HCT116 (cell line): ENCODE results near the gene DNM3. TPM values are rescaled to one million over a fixed set of nuclear protein-coding genes. Genes with fewer than 3 reads are reported as not detected.

Source experiments
- ATAC-seq: fragments of 200-7000 bp; cut with Tn5 transposase; 2 replicates; pipeline ENCODE4 v1.9.1; 2020; ENCODE audit warnings: mild to moderate bottlenecking, moderate library complexity
- BruUV-seq: library from RNA; stranded (reverse); fragments of 400-500 nt; replicated peaks from 2 replicates; lab custom pipeline; 2021; lab: Mats Ljungman, UMichigan
- CTCF ChIA-PET: fragments of 300-600 bp; sonication (Branson Sonifier 250); formaldehyde crosslinking; loops from one replicate; lab custom pipeline; 2021; ENCODE audit warnings: antibody characterized with exemption; lab: Charles Lee
- POLR2A ChIA-PET: fragments of 300-600, 350-600 bp; sonication (Branson Sonifier 250); formaldehyde crosslinking; loops from one replicate; lab custom pipeline; 2021; ENCODE audit warnings: antibody characterized with exemption; lab: Charles Lee
- RAD21 ChIA-PET, 2 experiments: fragments of 300-600 bp; sonication (Branson Sonifier 250); formaldehyde crosslinking; loops; one replicate each; lab custom pipeline; 2023; ENCODE audit warnings: low total read pairs in 2 of 2; ENCODE audit not compliant: uncharacterized antibody in 2 of 2, unreplicated experiment in 2 of 2, low non-redundant PET in 1 of 2; lab: Charles Lee
- DNase-seq: peaks from one replicate; pipeline ENCODE4 v3.0.0-alpha.2; 2010; ENCODE audit warnings: low read depth, low spot score
- H2AFZ ChIP-seq: fragments of 200-600 bp; shearing (Covaris generic), sonication (generic); 2 replicates; pipeline ENCODE4 v1.6.1; 2017; ENCODE audit warnings: low read depth, mixed run types, mixed read lengths, antibody characterized with exemption, low read length; ENCODE audit not compliant: poor library complexity, severe bottlenecking
- H3K27ac ChIP-seq: 2 replicates; pipeline ENCODE4 v1.5.1; 2012; ENCODE audit warnings: low read depth, low read length
- H3K27me3 ChIP-seq: fragments of 200-600 bp; sonication (generic); 2 replicates; pipeline ENCODE4 v1.6.1; 2016; ENCODE audit warnings: mixed run types, low read length, mixed read lengths; ENCODE audit not compliant: insufficient read depth
- H3K36me3 ChIP-seq, 2 experiments: fragments of 200-500 bp in 1 of 2; fragments of 200-600 bp in 1 of 2; sonication (Bioruptor generic) in 1 of 2; sonication (generic) in 1 of 2; 2 replicates each; pipeline versions ENCODE4 v1.5.1 to v1.6.1; 2014 to 2016; ENCODE audit warnings: low read length in 2 of 2, inconsistent platforms in 1 of 2, mixed read lengths in 1 of 2, mixed run types in 1 of 2; ENCODE audit not compliant: insufficient read depth in 2 of 2, control insufficient read depth in 1 of 2
- H3K4me1 ChIP-seq, 2 experiments: fragments of 200-600 bp in 1 of 2; sonication (generic) in 1 of 2; 2 replicates each; pipeline versions ENCODE4 v1.5.1 to v1.6.1; 2012 to 2017; ENCODE audit warnings: low read length in 2 of 2, inconsistent platforms in 1 of 2, mild to moderate bottlenecking in 1 of 2, mixed read lengths in 1 of 2, mixed run types in 1 of 2, moderate library complexity in 1 of 2; ENCODE audit not compliant: insufficient read depth in 2 of 2, control insufficient read depth in 1 of 2
- H3K4me2 ChIP-seq: fragments of 200-600 bp; sonication (generic); 2 replicates; pipeline ENCODE4 v1.6.1; 2017; ENCODE audit warnings: mixed run types, low read length, mixed read lengths
- H3K4me3 ChIP-seq, 2 experiments: fragments of 200-600 bp in 1 of 2; sonication (generic) in 1 of 2; replicated peaks in 1 of 2; 2 replicates each; pipeline ENCODE4 v1.5.1; 2011 to 2016; ENCODE audit warnings: low read length in 2 of 2, control low read depth in 1 of 2, low read depth in 1 of 2, mild to moderate bottlenecking in 1 of 2, mixed read lengths in 1 of 2, mixed run types in 1 of 2
- H3K79me2 ChIP-seq: fragments of 200-600 bp; sonication (generic); 2 replicates; pipeline ENCODE4 v1.6.1; 2017; ENCODE audit warnings: mild to moderate bottlenecking, mixed run types, low read length, moderate library complexity, mixed read lengths; ENCODE audit not compliant: insufficient read depth
- H3K9ac ChIP-seq: fragments of 200-600 bp; sonication (generic); 2 replicates; pipeline ENCODE4 v1.6.1; 2016; ENCODE audit warnings: low read length, mixed read lengths
- H3K9me2 ChIP-seq: fragments of 200-600 bp; sonication (generic), shearing (Covaris generic); 2 replicates; pipeline ENCODE4 v1.6.1; 2017; ENCODE audit warnings: mixed run types, mild to moderate bottlenecking, moderate library complexity; ENCODE audit not compliant: insufficient read depth
- H3K9me3 ChIP-seq, 2 experiments: fragments of 200-500 bp in 1 of 2; fragments of 200-600 bp in 1 of 2; sonication (Bioruptor generic) in 1 of 2; sonication (generic) in 1 of 2; 2 replicates each; pipeline ENCODE4 v1.6.1; 2014 to 2017; ENCODE audit warnings: low read length in 2 of 2, mixed read lengths in 2 of 2, inconsistent platforms in 1 of 2, low read depth in 1 of 2, mild to moderate bottlenecking in 1 of 2, mixed run types in 1 of 2, moderate library complexity in 1 of 2; ENCODE audit not compliant: control insufficient read depth in 1 of 2, insufficient read depth in 1 of 2
- H4K20me1 ChIP-seq: fragments of 200-600 bp; sonication (generic), shearing (Covaris generic); 2 replicates; pipeline ENCODE4 v1.6.1; 2017; ENCODE audit warnings: mixed run types, mild to moderate bottlenecking, moderate library complexity; ENCODE audit not compliant: insufficient read depth
- ATF3 ChIP-seq: IDR thresholded peaks from 2 replicates; pipeline ENCODE4 v1.6.1; 2012
- CBX3 ChIP-seq: IDR thresholded peaks from 2 replicates; pipeline ENCODE4 v1.6.1; 2012; ENCODE audit warnings: low read depth
- CEBPB ChIP-seq: IDR thresholded peaks from 2 replicates; pipeline ENCODE4 v1.6.1; 2012; ENCODE audit warnings: low read depth
- EZH2 ChIP-seq: fragments of 200-600 bp; sonication (generic); IDR thresholded peaks from 2 replicates; pipeline ENCODE4 v1.6.1; 2017; ENCODE audit warnings: antibody characterized with exemption, mixed run types
- EZH2phosphoT487 ChIP-seq: fragments of 200-600 bp; IDR thresholded peaks from 2 replicates; pipeline ENCODE4 v1.6.1; 2018; ENCODE audit warnings: antibody characterized with exemption, borderline replicate concordance
- FOSL1 ChIP-seq: IDR thresholded peaks from 2 replicates; pipeline ENCODE4 v1.6.1; 2012; ENCODE audit warnings: low read depth
- JUND ChIP-seq: IDR thresholded peaks from 2 replicates; pipeline ENCODE4 v1.6.1; 2012
- MAX ChIP-seq: IDR thresholded peaks from 2 replicates; pipeline ENCODE4 v1.6.1; 2012
- POLR2A ChIP-seq: IDR thresholded peaks from 2 replicates; pipeline ENCODE4 v1.7.0; 2011; ENCODE audit warnings: borderline replicate concordance; ENCODE audit not compliant: insufficient read depth, insufficient read length; ENCODE audit errors: extremely low read depth
- POLR2AphosphoS5 ChIP-seq: IDR thresholded peaks from 2 replicates; pipeline ENCODE4 v1.6.1; 2011; ENCODE audit warnings: mild to moderate bottlenecking, low read depth, low read length, moderate library complexity
- RAD21 ChIP-seq: IDR thresholded peaks from 2 replicates; pipeline ENCODE4 v1.6.1; 2012; ENCODE audit warnings: low read depth, mild to moderate bottlenecking
- SP1 ChIP-seq: IDR thresholded peaks from 2 replicates; pipeline ENCODE4 v1.6.1; 2012; ENCODE audit warnings: low read depth
- SRF ChIP-seq: IDR thresholded peaks from 2 replicates; pipeline ENCODE4 v1.6.1; 2012; ENCODE audit warnings: low read depth
- TCF7L2 ChIP-seq: IDR thresholded peaks from 2 replicates; pipeline ENCODE4 v1.7.0; 2011; ENCODE audit warnings: borderline replicate concordance, inconsistent platforms; ENCODE audit not compliant: insufficient read depth, insufficient read length; ENCODE audit errors: extremely low read depth
- YY1 ChIP-seq: IDR thresholded peaks from 2 replicates; pipeline ENCODE4 v1.6.1; 2011; ENCODE audit warnings: low read length, low read depth, moderate library complexity, mild to moderate bottlenecking; ENCODE audit not compliant: insufficient replicate concordance; ENCODE audit errors: extremely low read depth
- ZBTB33 ChIP-seq: IDR thresholded peaks from 2 replicates; pipeline ENCODE4 v1.6.1; 2011; ENCODE audit warnings: mild to moderate bottlenecking, low read length, moderate library complexity; ENCODE audit not compliant: insufficient replicate concordance; ENCODE audit errors: extremely low read depth
- ZFX ChIP-seq: fragments of 450-650 bp; IDR thresholded peaks from 2 replicates; pipeline ENCODE4 v1.6.1; 2017
- intact Hi-C: fragments of 100-400 bp; cut with micrococcal nuclease; formaldehyde crosslinking; loops from 2 replicates; pipeline ENCODE4 v1.10.0; 2022
- total RNA-seq: library from RNA; stranded (reverse); gene quantifications from one replicate; pipeline ENCODE4 v1.2.1, GENCODE V29; 2021; ENCODE audit not compliant: unreplicated experiment

The DNM3 gene
- total RNA-seq, 1 experiment from 2014 or later = 3.1 TPM

GRCh38 chr1:172145231-172145651, 303.9 kb downstream of the DNM3 start:
- Histone ChIP-seq H2AFZ (no peak overlapping the region), H3K79me2 (no peaks in the 10 kb centered on the region), H3K36me3 (no peaks in the 10 kb centered on the region), H3K27ac (no peak overlapping the region), H3K27me3 (no peaks in the 10 kb centered on the region), H4K20me1 (no peaks in the 10 kb centered on the region), H3K4me3 (no peak overlapping the region), H3K9ac (no peak overlapping the region), H3K4me2 (no peak overlapping the region), H3K4me1 (no peaks in the 10 kb centered on the region), H3K9me3 (no peaks in the 10 kb centered on the region), H3K9me2 (no peaks in the 10 kb centered on the region)
- DNase-seq (no peak), ATAC-seq (no peak)
- TF ChIP-seq RAD21 = no peak
- no peak for TF ChIP-seq JUND
- intact Hi-C loops = no loop called here
- BruUV-seq = no TSS peak
- ChIA-PET RAD21 (no interaction called here), CTCF (no interaction called here), POLR2A (no interaction called here)

GRCh38 chr1:172145656-172146055, 304.4 kb downstream of the DNM3 start:
- Histone ChIP-seq H3K4me3 (no peak overlapping the region), H3K9me2 (no peaks in the 10 kb centered on the region), H3K4me2 (no peak overlapping the region), H2AFZ (no peak overlapping the region), H3K79me2 (no peaks in the 10 kb centered on the region), H3K27me3 (no peaks in the 10 kb centered on the region), H4K20me1 (no peaks in the 10 kb centered on the region), H3K9ac (no peak overlapping the region), H3K9me3 (no peaks in the 10 kb centered on the region), H3K27ac (no peak overlapping the region), H3K4me1 (no peaks in the 10 kb centered on the region), H3K36me3 (no peaks in the 10 kb centered on the region)
- no peak for DNase-seq
- intact Hi-C loops = no loop called here
- POLR2A ChIA-PET = no interaction called here
- ATAC-seq = no peak
- RAD21 ChIA-PET = no interaction called here
- no TSS peak for BruUV-seq
- CTCF ChIA-PET = no interaction called here
- no peak for TF ChIP-seq YY1
- no peak for TF ChIP-seq MAX
- TF ChIP-seq POLR2A = no peak
- TF ChIP-seq CEBPB = no peak
- TF ChIP-seq JUND = no peak
- TF ChIP-seq EZH2phosphoT487 = no peak
- TF ChIP-seq FOSL1 = no peak
- TF ChIP-seq SRF = no peak
- no peak for TF ChIP-seq ZFX
- TF ChIP-seq CBX3 = no peak
- no peak for TF ChIP-seq TCF7L2
- no peak for TF ChIP-seq POLR2AphosphoS5
- no peak for TF ChIP-seq ATF3
- TF ChIP-seq ZBTB33 = no peak
- TF ChIP-seq EZH2 = no peak
- no peak for TF ChIP-seq SP1
